Lower leg skin (tissue), 3 donors: ENCODE data around the gene NAPB.

Source experiments
- CTCF ChIP-seq, 3 donors: fragments of 450-650 bp; IDR thresholded peaks; one replicate each; pipeline ENCODE4 v1.5.1; 2016; ENCODE audit warnings: antibody characterized with exemption in 3 of 3, mild to moderate bottlenecking in 3 of 3, moderate library complexity in 2 of 3
- POLR2A ChIP-seq, 2 donors: fragments of 450-650 bp; IDR thresholded peaks; one replicate each; pipeline ENCODE4 v1.6.1; 2016 to 2017; ENCODE audit warnings: antibody characterized with exemption in 2 of 2, mild to moderate bottlenecking in 1 of 2, moderate library complexity in 1 of 2

DNA sequence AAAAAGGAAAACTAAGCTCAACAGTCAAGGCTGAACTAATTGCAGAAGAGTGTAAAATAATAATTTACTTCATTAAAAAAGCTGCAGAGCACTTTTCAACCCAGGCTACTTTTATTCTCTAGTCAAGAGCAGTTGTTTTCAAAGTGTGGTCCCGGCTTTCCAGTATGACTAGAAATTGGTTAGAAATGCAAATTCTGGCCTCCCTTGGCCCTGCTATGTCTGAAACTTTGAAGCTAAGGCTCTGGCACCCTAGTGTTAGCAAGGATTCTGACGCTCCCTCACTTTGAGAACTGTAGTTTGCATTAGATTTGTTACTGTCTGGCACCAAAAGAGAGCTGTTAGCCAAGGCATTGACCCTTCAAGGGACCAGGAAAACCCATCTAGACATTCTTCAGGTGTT lies 80.2 kb downstream of the NAPB start:
- TF ChIP-seq CTCF (IDR thresholded peaks at IDR 0.05) (no peak), POLR2A (IDR thresholded peaks at IDR 0.05) (no peak)
